Measurements from ENCODE around the gene YIPF7.

DNA sequence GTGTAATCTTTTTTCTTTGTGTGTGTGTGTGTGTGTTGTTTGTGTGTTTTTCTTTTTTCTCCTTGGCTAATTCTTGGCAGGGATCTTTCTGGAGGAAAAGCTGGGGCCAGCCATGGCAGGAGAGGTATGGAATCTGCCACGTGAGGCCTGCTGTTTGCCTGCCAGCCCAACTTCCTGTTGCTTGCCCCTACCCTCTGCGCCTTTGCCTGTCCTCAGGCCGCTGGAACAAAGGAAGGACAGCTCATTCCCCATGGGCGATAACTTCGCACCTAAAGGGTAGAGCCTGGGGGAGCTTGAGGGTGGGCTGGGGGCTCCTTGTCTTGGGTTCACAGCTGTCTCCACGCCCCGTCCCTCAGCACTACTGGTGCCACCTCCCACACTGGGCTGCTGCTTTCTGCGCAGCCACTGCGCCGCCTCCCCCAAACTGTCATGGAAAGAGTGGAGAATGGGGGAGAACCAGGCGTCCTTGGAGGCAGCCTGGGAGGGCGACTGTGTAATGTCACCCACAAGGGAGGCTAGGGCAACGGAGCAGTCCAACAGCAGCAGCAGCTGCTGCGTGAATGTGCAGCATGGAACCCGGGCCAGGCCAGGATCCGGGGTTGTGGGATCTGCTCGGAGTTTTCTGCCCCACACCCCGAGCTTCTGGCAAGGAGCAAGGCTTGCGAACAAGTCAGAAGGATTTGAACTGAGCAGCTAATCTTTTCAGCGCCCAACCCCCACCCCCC is 12.3 kb upstream of the YIPF7 start:
- TF ChIP-seq FOXM1 (IDR thresholded peaks at IDR 0.05; ENCODE audit: borderline replicate concordance, low read depth) (no peak), TAF1 (IDR thresholded peaks at IDR 0.05; ENCODE audit: low read depth) (no peak), EP300 (IDR thresholded peaks at IDR 0.05; ENCODE audit: borderline replicate concordance) (no peak), CEBPB (IDR thresholded peaks at IDR 0.05) (no peak), TEAD4 (IDR thresholded peaks at IDR 0.05) (no peak), RAD21 (IDR thresholded peaks at IDR 0.05; ENCODE audit: low read depth) (no peak), EGR1 (IDR thresholded peaks at IDR 0.05) (no peak), TCF12 (IDR thresholded peaks at IDR 0.05; ENCODE audit: low read depth) (no peak), CREB1 (IDR thresholded peaks at IDR 0.05; ENCODE audit: low read depth) (no peak), YY1 (IDR thresholded peaks at IDR 0.05; ENCODE audit: low read depth) (no peak)
- TF ChIP-seq, protein P1, sequence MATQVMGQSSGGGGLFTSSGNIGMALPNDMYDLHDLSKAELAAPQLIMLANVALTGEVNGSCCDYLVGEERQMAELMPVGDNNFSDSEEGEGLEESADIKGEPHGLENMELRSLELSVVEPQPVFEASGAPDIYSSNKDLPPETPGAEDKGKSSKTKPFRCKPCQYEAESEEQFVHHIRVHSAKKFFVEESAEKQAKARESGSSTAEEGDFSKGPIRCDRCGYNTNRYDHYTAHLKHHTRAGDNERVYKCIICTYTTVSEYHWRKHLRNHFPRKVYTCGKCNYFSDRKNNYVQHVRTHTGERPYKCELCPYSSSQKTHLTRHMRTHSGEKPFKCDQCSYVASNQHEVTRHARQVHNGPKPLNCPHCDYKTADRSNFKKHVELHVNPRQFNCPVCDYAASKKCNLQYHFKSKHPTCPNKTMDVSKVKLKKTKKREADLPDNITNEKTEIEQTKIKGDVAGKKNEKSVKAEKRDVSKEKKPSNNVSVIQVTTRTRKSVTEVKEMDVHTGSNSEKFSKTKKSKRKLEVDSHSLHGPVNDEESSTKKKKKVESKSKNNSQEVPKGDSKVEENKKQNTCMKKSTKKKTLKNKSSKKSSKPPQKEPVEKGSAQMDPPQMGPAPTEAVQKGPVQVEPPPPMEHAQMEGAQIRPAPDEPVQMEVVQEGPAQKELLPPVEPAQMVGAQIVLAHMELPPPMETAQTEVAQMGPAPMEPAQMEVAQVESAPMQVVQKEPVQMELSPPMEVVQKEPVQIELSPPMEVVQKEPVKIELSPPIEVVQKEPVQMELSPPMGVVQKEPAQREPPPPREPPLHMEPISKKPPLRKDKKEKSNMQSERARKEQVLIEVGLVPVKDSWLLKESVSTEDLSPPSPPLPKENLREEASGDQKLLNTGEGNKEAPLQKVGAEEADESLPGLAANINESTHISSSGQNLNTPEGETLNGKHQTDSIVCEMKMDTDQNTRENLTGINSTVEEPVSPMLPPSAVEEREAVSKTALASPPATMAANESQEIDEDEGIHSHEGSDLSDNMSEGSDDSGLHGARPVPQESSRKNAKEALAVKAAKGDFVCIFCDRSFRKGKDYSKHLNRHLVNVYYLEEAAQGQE (IDR thresholded peaks at IDR 0.05; ENCODE audit: low read depth), result no peak
- TF ChIP-seq, protein P2, sequence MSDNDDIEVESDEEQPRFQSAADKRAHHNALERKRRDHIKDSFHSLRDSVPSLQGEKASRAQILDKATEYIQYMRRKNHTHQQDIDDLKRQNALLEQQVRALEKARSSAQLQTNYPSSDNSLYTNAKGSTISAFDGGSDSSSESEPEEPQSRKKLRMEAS (IDR thresholded peaks at IDR 0.05), result no peak
